K562 (cell line): ENCODE results near the gene CFAP298. TPM values are rescaled to one million over a fixed set of nuclear protein-coding genes. Genes with fewer than 3 reads are reported as not detected.

ENCODE experiments used
- ARID3A ChIP-seq: IDR thresholded peaks from 2 replicates; pipeline ENCODE4 v1.6.1; 2012; ENCODE audit warnings: low read depth, low read length, improper control_type of control experiment, borderline replicate concordance
- CREM ChIP-seq: IDR thresholded peaks from 2 replicates; pipeline ENCODE4 v1.6.1; 2014; ENCODE audit warnings: antibody characterized with exemption, low read depth
- HNRNPL ChIP-seq: fragments of 200-400 bp; formaldehyde crosslinking; IDR thresholded peaks from 2 replicates; pipeline ENCODE4 v1.6.1; 2017; ENCODE audit warnings: low read depth, mild to moderate bottlenecking, low read length
- NONO ChIP-seq, 2 experiments: fragments of 200-400 bp in 1 of 2; fragments of 450-650 bp in 1 of 2; formaldehyde crosslinking in 1 of 2; IDR thresholded peaks; 2 replicates each; pipeline ENCODE4 v1.6.1; 2017; ENCODE audit warnings: low read depth in 2 of 2, mild to moderate bottlenecking in 2 of 2, moderate library complexity in 2 of 2, low read length in 1 of 2
- RAD51 ChIP-seq: fragments of 450-650 bp; IDR thresholded peaks from 2 replicates; pipeline ENCODE4 v1.7.1; 2016; ENCODE audit warnings: low read depth, mild to moderate bottlenecking, borderline replicate concordance
- RBM17 ChIP-seq: fragments of 200-400 bp; formaldehyde crosslinking; IDR thresholded peaks from 2 replicates; pipeline ENCODE4 v1.6.1; 2017; ENCODE audit warnings: low read depth, mild to moderate bottlenecking, low read length, borderline replicate concordance
- SIX5 ChIP-seq, 2 experiments: IDR thresholded peaks; 2 replicates each; pipeline ENCODE4 v1.6.1; 2011; ENCODE audit warnings: low read length in 2 of 2, borderline replicate concordance in 1 of 2, low read depth in 1 of 2, mild to moderate bottlenecking in 1 of 2, moderate library complexity in 1 of 2; ENCODE audit not compliant: insufficient read depth in 1 of 2
- SMAD3 ChIP-seq: fragments of 450-650 bp; formaldehyde crosslinking; conservative IDR thresholded peaks from 2 replicates; pipeline ENCODE4 v1.4.0; 2020; ENCODE audit warnings: mild to moderate bottlenecking
- ZBTB7A ChIP-seq: IDR thresholded peaks from 2 replicates; pipeline ENCODE4 v1.6.1; 2011; ENCODE audit warnings: low read depth, mild to moderate bottlenecking, low read length, moderate library complexity, borderline replicate concordance; ENCODE audit not compliant: control insufficient read depth
- ZNF146 ChIP-seq: IDR thresholded peaks from one replicate; pipeline ENCODE4 v1.6.1; 2018; ENCODE audit warnings: missing compliant biosample characterization; ENCODE audit not compliant: unreplicated experiment
- polyA plus RNA-seq, 8 experiments: library from polyadenylated mRNA; depleted of rRNA in 4 of 8; stranded (reverse) in 5 of 8; unstranded in 3 of 8; fragments of >200 nt; fragmentation: Nextera tagmentation in 2 of 8; fragmentation: Illumina TruSeq in 1 of 8; extraction: Ambion mirVana in 2 of 8; extraction: Trizol in 1 of 8; gene quantifications; 2 replicates each; pipeline versions ENCODE4 v1.2.1 to v1.2.3, GENCODE V29; 2011 to 2014; ENCODE audit warnings: inconsistent platforms in 1 of 8, missing spikeins in 1 of 8
- total RNA-seq, 7 experiments: library from RNA; depleted of rRNA in 6 of 7; stranded (reverse); fragments of >200 nt in 6 of 7; fragmentation: Illumina TruSeq in 2 of 7; extraction: Trizol in 2 of 7; gene quantifications; 2 replicates each; pipeline versions ENCODE4 v1.2.1 to v1.2.3, GENCODE V29; 2011 to 2021; ENCODE audit warnings: low replicate concordance in 1 of 7
- TF ChIP-seq, protein P1 (sequence below): fragments of 450-650 bp; IDR thresholded peaks from 2 replicates; pipeline ENCODE4 v1.6.1; 2016; ENCODE audit warnings: mild to moderate bottlenecking, moderate library complexity
- TF ChIP-seq, protein P2 (sequence below): sonication (generic); formaldehyde crosslinking; IDR thresholded peaks from 2 replicates; pipeline ENCODE4 v1.9.0; 2022; ENCODE audit warnings: mild to moderate bottlenecking, missing genetic modification reagents

CFAP298 gene
- total and polyA plus RNA-seq, 9 of the 15 experiments (the other 6 are each of a cell fraction or from before 2014, with no cell fraction given): 31.4 to 178 (median 89.7) TPM

- TF ChIP-seq, protein P1, sequence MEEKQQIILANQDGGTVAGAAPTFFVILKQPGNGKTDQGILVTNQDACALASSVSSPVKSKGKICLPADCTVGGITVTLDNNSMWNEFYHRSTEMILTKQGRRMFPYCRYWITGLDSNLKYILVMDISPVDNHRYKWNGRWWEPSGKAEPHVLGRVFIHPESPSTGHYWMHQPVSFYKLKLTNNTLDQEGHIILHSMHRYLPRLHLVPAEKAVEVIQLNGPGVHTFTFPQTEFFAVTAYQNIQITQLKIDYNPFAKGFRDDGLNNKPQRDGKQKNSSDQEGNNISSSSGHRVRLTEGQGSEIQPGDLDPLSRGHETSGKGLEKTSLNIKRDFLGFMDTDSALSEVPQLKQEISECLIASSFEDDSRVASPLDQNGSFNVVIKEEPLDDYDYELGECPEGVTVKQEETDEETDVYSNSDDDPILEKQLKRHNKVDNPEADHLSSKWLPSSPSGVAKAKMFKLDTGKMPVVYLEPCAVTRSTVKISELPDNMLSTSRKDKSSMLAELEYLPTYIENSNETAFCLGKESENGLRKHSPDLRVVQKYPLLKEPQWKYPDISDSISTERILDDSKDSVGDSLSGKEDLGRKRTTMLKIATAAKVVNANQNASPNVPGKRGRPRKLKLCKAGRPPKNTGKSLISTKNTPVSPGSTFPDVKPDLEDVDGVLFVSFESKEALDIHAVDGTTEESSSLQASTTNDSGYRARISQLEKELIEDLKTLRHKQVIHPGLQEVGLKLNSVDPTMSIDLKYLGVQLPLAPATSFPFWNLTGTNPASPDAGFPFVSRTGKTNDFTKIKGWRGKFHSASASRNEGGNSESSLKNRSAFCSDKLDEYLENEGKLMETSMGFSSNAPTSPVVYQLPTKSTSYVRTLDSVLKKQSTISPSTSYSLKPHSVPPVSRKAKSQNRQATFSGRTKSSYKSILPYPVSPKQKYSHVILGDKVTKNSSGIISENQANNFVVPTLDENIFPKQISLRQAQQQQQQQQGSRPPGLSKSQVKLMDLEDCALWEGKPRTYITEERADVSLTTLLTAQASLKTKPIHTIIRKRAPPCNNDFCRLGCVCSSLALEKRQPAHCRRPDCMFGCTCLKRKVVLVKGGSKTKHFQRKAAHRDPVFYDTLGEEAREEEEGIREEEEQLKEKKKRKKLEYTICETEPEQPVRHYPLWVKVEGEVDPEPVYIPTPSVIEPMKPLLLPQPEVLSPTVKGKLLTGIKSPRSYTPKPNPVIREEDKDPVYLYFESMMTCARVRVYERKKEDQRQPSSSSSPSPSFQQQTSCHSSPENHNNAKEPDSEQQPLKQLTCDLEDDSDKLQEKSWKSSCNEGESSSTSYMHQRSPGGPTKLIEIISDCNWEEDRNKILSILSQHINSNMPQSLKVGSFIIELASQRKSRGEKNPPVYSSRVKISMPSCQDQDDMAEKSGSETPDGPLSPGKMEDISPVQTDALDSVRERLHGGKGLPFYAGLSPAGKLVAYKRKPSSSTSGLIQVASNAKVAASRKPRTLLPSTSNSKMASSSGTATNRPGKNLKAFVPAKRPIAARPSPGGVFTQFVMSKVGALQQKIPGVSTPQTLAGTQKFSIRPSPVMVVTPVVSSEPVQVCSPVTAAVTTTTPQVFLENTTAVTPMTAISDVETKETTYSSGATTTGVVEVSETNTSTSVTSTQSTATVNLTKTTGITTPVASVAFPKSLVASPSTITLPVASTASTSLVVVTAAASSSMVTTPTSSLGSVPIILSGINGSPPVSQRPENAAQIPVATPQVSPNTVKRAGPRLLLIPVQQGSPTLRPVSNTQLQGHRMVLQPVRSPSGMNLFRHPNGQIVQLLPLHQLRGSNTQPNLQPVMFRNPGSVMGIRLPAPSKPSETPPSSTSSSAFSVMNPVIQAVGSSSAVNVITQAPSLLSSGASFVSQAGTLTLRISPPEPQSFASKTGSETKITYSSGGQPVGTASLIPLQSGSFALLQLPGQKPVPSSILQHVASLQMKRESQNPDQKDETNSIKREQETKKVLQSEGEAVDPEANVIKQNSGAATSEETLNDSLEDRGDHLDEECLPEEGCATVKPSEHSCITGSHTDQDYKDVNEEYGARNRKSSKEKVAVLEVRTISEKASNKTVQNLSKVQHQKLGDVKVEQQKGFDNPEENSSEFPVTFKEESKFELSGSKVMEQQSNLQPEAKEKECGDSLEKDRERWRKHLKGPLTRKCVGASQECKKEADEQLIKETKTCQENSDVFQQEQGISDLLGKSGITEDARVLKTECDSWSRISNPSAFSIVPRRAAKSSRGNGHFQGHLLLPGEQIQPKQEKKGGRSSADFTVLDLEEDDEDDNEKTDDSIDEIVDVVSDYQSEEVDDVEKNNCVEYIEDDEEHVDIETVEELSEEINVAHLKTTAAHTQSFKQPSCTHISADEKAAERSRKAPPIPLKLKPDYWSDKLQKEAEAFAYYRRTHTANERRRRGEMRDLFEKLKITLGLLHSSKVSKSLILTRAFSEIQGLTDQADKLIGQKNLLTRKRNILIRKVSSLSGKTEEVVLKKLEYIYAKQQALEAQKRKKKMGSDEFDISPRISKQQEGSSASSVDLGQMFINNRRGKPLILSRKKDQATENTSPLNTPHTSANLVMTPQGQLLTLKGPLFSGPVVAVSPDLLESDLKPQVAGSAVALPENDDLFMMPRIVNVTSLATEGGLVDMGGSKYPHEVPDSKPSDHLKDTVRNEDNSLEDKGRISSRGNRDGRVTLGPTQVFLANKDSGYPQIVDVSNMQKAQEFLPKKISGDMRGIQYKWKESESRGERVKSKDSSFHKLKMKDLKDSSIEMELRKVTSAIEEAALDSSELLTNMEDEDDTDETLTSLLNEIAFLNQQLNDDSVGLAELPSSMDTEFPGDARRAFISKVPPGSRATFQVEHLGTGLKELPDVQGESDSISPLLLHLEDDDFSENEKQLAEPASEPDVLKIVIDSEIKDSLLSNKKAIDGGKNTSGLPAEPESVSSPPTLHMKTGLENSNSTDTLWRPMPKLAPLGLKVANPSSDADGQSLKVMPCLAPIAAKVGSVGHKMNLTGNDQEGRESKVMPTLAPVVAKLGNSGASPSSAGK: peak; percentile 19
- TF ChIP-seq, protein P2, sequence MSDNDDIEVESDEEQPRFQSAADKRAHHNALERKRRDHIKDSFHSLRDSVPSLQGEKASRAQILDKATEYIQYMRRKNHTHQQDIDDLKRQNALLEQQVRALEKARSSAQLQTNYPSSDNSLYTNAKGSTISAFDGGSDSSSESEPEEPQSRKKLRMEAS (CRISPR knock-in tag): peak; percentile 73
- TF ChIP-seq ARID3A: no peak
- TF ChIP-seq HNRNPL: no peak
- 0 out of 2 replicates have a peak, but pooled peaks have one; percentile 17 for TF ChIP-seq SMAD3 (CRISPR knock-in tag)
- no peak for TF ChIP-seq RBM17
- TF ChIP-seq SIX5 (IDR thresholded peaks at IDR 0.05; ENCODE audit: borderline replicate concordance in 1 of 2, insufficient read depth in 1 of 2, low read depth in 1 of 2, low read length in 2 of 2): peak in 1 of 2 experiments; percentile 33; a peak in 2 of 4 replicates
- peak; percentile 63 for TF ChIP-seq CREM
- TF ChIP-seq ZBTB7A: peak; percentile 52; the same call in 1 of the 2 replicates
- peak in 1 of 2 experiments; percentile 40; a peak in 1 of 4 replicates for TF ChIP-seq NONO (IDR thresholded peaks at IDR 0.05; ENCODE audit: low read depth in 2 of 2, low read length in 1 of 2)
- TF ChIP-seq RAD51: no peak
- no peak for TF ChIP-seq ZNF146 (CRISPR knock-in tag)
Measured at GRCh38 chr21:32612075-32612998, at the start of gene CFAP298 (continued).
